H1 (cell line): Measurements from ENCODE around the gene DNAH1. TPM values are rescaled to one million over a fixed set of nuclear protein-coding genes. Genes with fewer than 3 reads are reported as not detected.

Source experiments
- JUN ChIP-seq: IDR thresholded peaks from 2 replicates; pipeline ENCODE4 v1.6.1; 2011; ENCODE audit warnings: low read depth, mild to moderate bottlenecking, improper control_type of control experiment, low read length
- JUND ChIP-seq: IDR thresholded peaks from 2 replicates; pipeline ENCODE4 v1.6.1; 2011; ENCODE audit warnings: mild to moderate bottlenecking, improper control_type of control experiment, low read length
- NRF1 ChIP-seq: IDR thresholded peaks from 2 replicates; pipeline ENCODE4 v1.6.1; 2011; ENCODE audit warnings: mild to moderate bottlenecking, low read depth, low read length, improper control_type of control experiment
- POLR2A ChIP-seq, 2 experiments: IDR thresholded peaks; 1 replicate in 1 of 2; 2 replicates in 1 of 2; pipeline ENCODE4 v1.6.1; 2011; ENCODE audit warnings: low read depth in 2 of 2, low read length in 2 of 2, mild to moderate bottlenecking in 2 of 2; ENCODE audit errors: control extremely low read depth in 1 of 2
- RNF2 ChIP-seq: fragments of 200-900, 300-1000 bp; sonication (generic); IDR thresholded peaks from 2 replicates; pipeline ENCODE4 v1.7.1; 2016; ENCODE audit warnings: borderline replicate concordance, low read depth, mild to moderate bottlenecking, antibody characterized with exemption, low read length; ENCODE audit not compliant: poor library complexity, severe bottlenecking; ENCODE audit errors: missing control alignments
- polyA plus RNA-seq, 7 experiments: library from polyadenylated mRNA; depleted of rRNA in 3 of 7; stranded (reverse) in 5 of 7; unstranded in 2 of 7; fragments of >200 nt in 5 of 7; fragments of 200-250 nt in 2 of 7; gene quantifications; 1 replicate in 5 of 7; 2 replicates in 1 of 7; 4 replicates in 1 of 7; pipeline versions ENCODE4 v1.2.1 to v1.2.3, GENCODE V29; 2011 to 2013; ENCODE audit warnings: missing spikeins in 2 of 7, mixed read lengths in 2 of 7
- total RNA-seq: library from RNA; stranded (reverse); fragmentation: NEBNext Ultra II Directional; extraction: Animal tissue kit (Norgen Biotek cat#: 25700); gene quantifications from 2 replicates; pipeline ENCODE4 v1.2.1, GENCODE V29; 2021

The DNAH1 gene
- total and polyA plus RNA-seq, 2 of the 8 experiments (the other 6 are each of a cell fraction or from before 2014, with no cell fraction given), result 1.0 to 1.5 TPM

- TF ChIP-seq RNF2, result no peak
- no peak for TF ChIP-seq JUN
- TF ChIP-seq POLR2A (IDR thresholded peaks at IDR 0.05; ENCODE audit: control extremely low read depth in 1 of 2, low read depth in 2 of 2, low read length in 2 of 2), result no peak
- no peak for TF ChIP-seq JUND
- TF ChIP-seq NRF1, result no peak
These were observed 48.1 kb upstream of the DNAH1 start (continued) for GRCh38 chr3:52268036-52268435.
